ENCODE measurements around the gene FOXK2.

- TF ChIP-seq, protein P1, sequence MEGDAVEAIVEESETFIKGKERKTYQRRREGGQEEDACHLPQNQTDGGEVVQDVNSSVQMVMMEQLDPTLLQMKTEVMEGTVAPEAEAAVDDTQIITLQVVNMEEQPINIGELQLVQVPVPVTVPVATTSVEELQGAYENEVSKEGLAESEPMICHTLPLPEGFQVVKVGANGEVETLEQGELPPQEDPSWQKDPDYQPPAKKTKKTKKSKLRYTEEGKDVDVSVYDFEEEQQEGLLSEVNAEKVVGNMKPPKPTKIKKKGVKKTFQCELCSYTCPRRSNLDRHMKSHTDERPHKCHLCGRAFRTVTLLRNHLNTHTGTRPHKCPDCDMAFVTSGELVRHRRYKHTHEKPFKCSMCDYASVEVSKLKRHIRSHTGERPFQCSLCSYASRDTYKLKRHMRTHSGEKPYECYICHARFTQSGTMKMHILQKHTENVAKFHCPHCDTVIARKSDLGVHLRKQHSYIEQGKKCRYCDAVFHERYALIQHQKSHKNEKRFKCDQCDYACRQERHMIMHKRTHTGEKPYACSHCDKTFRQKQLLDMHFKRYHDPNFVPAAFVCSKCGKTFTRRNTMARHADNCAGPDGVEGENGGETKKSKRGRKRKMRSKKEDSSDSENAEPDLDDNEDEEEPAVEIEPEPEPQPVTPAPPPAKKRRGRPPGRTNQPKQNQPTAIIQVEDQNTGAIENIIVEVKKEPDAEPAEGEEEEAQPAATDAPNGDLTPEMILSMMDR (IDR thresholded peaks at IDR 0.05): no peak
- no peak for TF ChIP-seq POLR2A (IDR thresholded peaks at IDR 0.05)
Observed at GRCh38 chr17:82609655-82610054, 90.1 kb downstream of the FOXK2 start.

All from thyroid gland (tissue), 4 donors.